ENCODE data around the gene FDXR.

The FDXR gene

GRCh38 chr17:74868908-74869255 is 3.9 kb downstream of the FDXR start:
- H3K4me3 ChIP-seq (ENCODE audit: low read depth, low read length), result no peak overlapping the region
- no peak for TF ChIP-seq CTCF (IDR thresholded peaks at IDR 0.05; ENCODE audit: insufficient read depth, low read depth, low read length, missing control alignments)
- no peak for DNase-seq (ENCODE audit: low read depth)

GRCh38 chr17:74868251-74868907 is 4.4 kb downstream of the FDXR start:
- no peak for DNase-seq (ENCODE audit: low read depth)
- TF ChIP-seq CTCF (IDR thresholded peaks at IDR 0.05; ENCODE audit: insufficient read depth, low read depth, low read length, missing control alignments), result no peak
- no peak overlapping the region for H3K4me3 ChIP-seq (ENCODE audit: low read depth, low read length)

GRCh38 chr17:74866198-74866835 is 6.5 kb downstream of the FDXR start:
- no peak for DNase-seq (ENCODE audit: low read depth)
- H3K4me3 ChIP-seq (ENCODE audit: low read depth, low read length), result no peak overlapping the region
- TF ChIP-seq CTCF (IDR thresholded peaks at IDR 0.05; ENCODE audit: insufficient read depth, low read depth, low read length, missing control alignments), result no peak

- TF ChIP-seq CTCF (IDR thresholded peaks at IDR 0.05; ENCODE audit: insufficient read depth, low read depth, low read length, missing control alignments), result no peak
- no peak overlapping the region for H3K4me3 ChIP-seq (ENCODE audit: low read depth, low read length)
- peak; percentile 36 for DNase-seq (ENCODE audit: low read depth)
Observed at GRCh38 chr17:74865504-74866197, 7.1 kb downstream of the FDXR start.

GRCh38 chr17:74864866-74865395 is 7.9 kb downstream of the FDXR start:
- peak; percentile 98 for TF ChIP-seq CTCF (IDR thresholded peaks at IDR 0.05; ENCODE audit: insufficient read depth, low read depth, low read length, missing control alignments)
- DNase-seq (ENCODE audit: low read depth), result peak; percentile 76
- no peak overlapping the region for H3K4me3 ChIP-seq (ENCODE audit: low read depth, low read length)

GRCh38 chr17:74864297-74864865 is 8.4 kb downstream of the FDXR start:
- TF ChIP-seq CTCF (IDR thresholded peaks at IDR 0.05; ENCODE audit: insufficient read depth, low read depth, low read length, missing control alignments), result no peak
- H3K4me3 ChIP-seq (ENCODE audit: low read depth, low read length), result no peak overlapping the region
- no peak for DNase-seq (ENCODE audit: low read depth)

Measured in GM12865 (cell line).